ENCODE data around the gene NPL.

The NPL gene

DNA sequence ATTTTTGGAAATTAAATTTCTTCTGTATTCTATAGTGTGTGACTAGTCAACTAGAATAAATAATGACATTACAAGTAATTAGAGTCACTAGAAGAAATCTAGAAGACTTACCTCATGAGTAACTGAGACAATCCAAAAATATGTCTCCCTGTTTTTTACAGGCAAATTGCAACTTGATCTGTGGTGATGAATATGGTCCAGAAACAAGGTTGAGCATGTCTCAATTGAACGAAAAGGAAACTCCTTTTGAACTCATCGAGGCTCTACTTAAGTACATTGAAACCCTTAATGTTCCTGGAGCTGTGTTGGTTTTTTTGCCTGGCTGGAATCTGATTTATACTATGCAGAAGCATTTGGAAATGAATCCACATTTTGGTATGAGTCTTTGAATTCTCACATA is 86.3 kb downstream of the NPL start:
- no peak for DNase-seq

DNA sequence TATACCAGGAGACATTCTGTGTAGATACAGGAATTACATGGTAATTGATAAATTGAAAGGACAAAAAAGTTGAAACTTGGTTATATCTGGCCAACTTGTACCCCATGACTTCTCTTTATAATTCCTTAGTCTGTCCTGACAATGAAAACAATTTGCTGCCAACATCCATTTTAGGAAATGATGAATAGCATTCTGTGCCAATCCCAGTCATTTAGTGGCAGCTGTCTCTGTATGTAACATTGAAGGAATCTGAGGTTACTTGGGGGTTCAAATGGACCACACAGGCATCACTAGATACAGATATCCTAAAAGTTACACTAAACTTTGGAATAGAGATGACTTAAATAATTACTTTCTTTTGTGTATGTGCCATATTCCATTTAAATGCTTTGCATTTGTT is 87.8 kb downstream of the NPL start:
- DNase-seq = no peak

DNA sequence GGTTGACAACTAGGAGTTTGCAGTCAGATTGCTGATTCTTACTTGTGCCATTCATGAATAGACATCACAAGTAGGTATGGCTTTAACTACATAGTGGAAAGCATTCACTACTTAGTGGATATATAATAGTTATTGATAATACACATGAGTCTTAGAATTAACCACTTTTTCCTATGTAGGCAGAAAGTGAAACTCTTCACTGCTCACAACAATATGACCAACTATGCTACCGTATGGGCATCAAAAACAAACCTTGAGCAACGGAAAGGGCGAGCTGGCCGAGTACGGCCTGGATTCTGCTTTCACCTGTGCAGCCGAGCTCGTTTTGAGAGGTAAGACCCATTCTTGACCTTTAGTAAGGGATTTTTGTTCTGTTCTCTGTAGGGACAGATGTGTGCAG is 88.3 kb downstream of the NPL start:
- no peak for DNase-seq
